Stimulated activated CD8-positive, alpha-beta memory T cell treated with anti-CD3 and anti-CD28 coated beads, Interleukin-15, amount 100 ng/mL, for 1 hour (primary cell): Measurements from ENCODE around the gene ZNHIT2.
"Not testable (repeated sequence)": the region's sequence is repeated elsewhere in the genome, so short reads cannot be mapped to it uniquely, and the experiment has no call there.

ENCODE experiments used
- DNase-seq: peaks from one replicate; pipeline ENCODE4 v3.0.0-alpha.2; 2020; ENCODE audit warnings: low read depth

Gene ZNHIT2

GRCh38 chr11:65119670-65119995 is 2.1 kb upstream of the ZNHIT2 start:
- DNase-seq, result no peak

- DNase-seq, result not testable (repeated sequence)
These were observed 1.6 kb upstream of the ZNHIT2 start for GRCh38 chr11:65118891-65119669.

GRCh38 chr11:65118097-65118837 is 766 bp upstream of the ZNHIT2 start:
- no peak for DNase-seq

- DNase-seq, result no peak
These were observed 913 bp downstream of the ZNHIT2 start for GRCh38 chr11:65116370-65117205.

GRCh38 chr11:65115361-65116082 is 2.0 kb downstream of the ZNHIT2 start:
- no peak for DNase-seq

- DNase-seq, result no peak
These were observed 2.8 kb downstream of the ZNHIT2 start for GRCh38 chr11:65114538-65115171.

GRCh38 chr11:65113839-65114238 is 3.7 kb downstream of the ZNHIT2 start:
- no peak for DNase-seq

GRCh38 chr11:65113361-65113756 is 4.1 kb downstream of the ZNHIT2 start:
- no peak for DNase-seq

- DNase-seq, result no peak
These were observed 4.7 kb downstream of the ZNHIT2 start for GRCh38 chr11:65112546-65113360.

- peak; percentile 85 for DNase-seq
These were observed 5.6 kb downstream of the ZNHIT2 start, which contains the start of gene TM7SF2 for GRCh38 chr11:65111744-65112545. Gene TM7SF2, plus strand, starts transcription at chr11:65111872. Its CDS starts 144 bp downstream, at chr11:65112016.

GRCh38 chr11:65111159-65111743 is 6.2 kb downstream of the ZNHIT2 start:
- no peak for DNase-seq

GRCh38 chr11:65110354-65110861 is 7.1 kb downstream of the ZNHIT2 start:
- DNase-seq, result peak; percentile 99

- DNase-seq, result no peak
These were observed 8.0 kb downstream of the ZNHIT2 start for GRCh38 chr11:65109231-65110198.

- DNase-seq, result no peak
These were observed 8.9 kb downstream of the ZNHIT2 start for GRCh38 chr11:65108469-65109123.

GRCh38 chr11:65107751-65108468 is 9.6 kb downstream of the ZNHIT2 start:
- no peak for DNase-seq

- no peak for DNase-seq
These were observed 10.4 kb downstream of the ZNHIT2 start for GRCh38 chr11:65107078-65107477.

GRCh38 chr11:65104628-65105027 is 12.9 kb downstream of the ZNHIT2 start:
- no peak for DNase-seq
